Mesenchymal stem cell (in vitro differentiated cells and primary cell): ENCODE measurements around the gene CD2BP2.

Experiments
- DNase-seq: peaks from one replicate; pipeline ENCODE4 v3.0.0-alpha.2; 2013
- H2AFZ ChIP-seq: one replicate; pipeline ENCODE4 v1.6.1; 2013; ENCODE audit warnings: low read depth, mild to moderate bottlenecking, control low read depth, inconsistent platforms, low read length, moderate library complexity
- H2AK5ac ChIP-seq: 2 replicates; pipeline ENCODE4 v1.6.1; 2013; ENCODE audit warnings: low read length, moderate library complexity, mild to moderate bottlenecking, inconsistent platforms; ENCODE audit not compliant: severe bottlenecking
- H2BK120ac ChIP-seq: one replicate; pipeline ENCODE4 v1.6.1; 2013; ENCODE audit warnings: low read depth, mild to moderate bottlenecking, inconsistent platforms, low read length, moderate library complexity
- H2BK12ac ChIP-seq, 2 experiments: one replicate each; pipeline ENCODE4 v1.6.1; 2013; ENCODE audit warnings: inconsistent platforms in 2 of 2, low read length in 2 of 2, mild to moderate bottlenecking in 2 of 2, moderate library complexity in 2 of 2, control low read depth in 1 of 2
- H2BK15ac ChIP-seq: one replicate; pipeline ENCODE4 v1.6.1; 2013; ENCODE audit warnings: mild to moderate bottlenecking, low read depth, inconsistent platforms; ENCODE audit not compliant: poor library complexity, severe bottlenecking
- H2BK5ac ChIP-seq: 2 replicates; pipeline ENCODE4 v1.6.1; 2013; ENCODE audit warnings: low read depth, mild to moderate bottlenecking, low read length, control low read depth, inconsistent platforms; ENCODE audit not compliant: poor library complexity, severe bottlenecking
- H3K14ac ChIP-seq, 2 experiments: one replicate each; pipeline ENCODE4 v1.6.1; 2013; ENCODE audit warnings: inconsistent platforms in 2 of 2, low read length in 2 of 2, control low read depth in 1 of 2, mild to moderate bottlenecking in 1 of 2, moderate library complexity in 1 of 2
- H3K18ac ChIP-seq, 2 experiments: one replicate each; pipeline ENCODE4 v1.6.1; 2013; ENCODE audit warnings: inconsistent platforms in 2 of 2, low read length in 2 of 2, control low read depth in 1 of 2, low read depth in 1 of 2, mild to moderate bottlenecking in 1 of 2
- H3K23ac ChIP-seq, 2 experiments: one replicate each; pipeline ENCODE4 v1.6.1; 2013; ENCODE audit warnings: inconsistent platforms in 2 of 2, low read length in 2 of 2, mild to moderate bottlenecking in 2 of 2, moderate library complexity in 2 of 2, control low read depth in 1 of 2
- H3K27ac ChIP-seq: 2 replicates; pipeline ENCODE4 v1.5.1; 2013; ENCODE audit warnings: mild to moderate bottlenecking, moderate library complexity, low read length, control low read depth, inconsistent platforms; ENCODE audit not compliant: poor library complexity, severe bottlenecking
- H3K27me3 ChIP-seq, 2 experiments: 2 replicates each; pipeline versions ENCODE4 v1.6.1 to v1.7.0; 2013; ENCODE audit warnings: low read length in 2 of 2, mild to moderate bottlenecking in 2 of 2, moderate library complexity in 2 of 2, control low read depth in 1 of 2, inconsistent platforms in 1 of 2; ENCODE audit not compliant: control insufficient read depth in 1 of 2, insufficient read depth in 1 of 2
- H3K36me3 ChIP-seq, 2 experiments: 2 replicates each; pipeline versions ENCODE4 v1.6.1 to v1.7.0; 2013; ENCODE audit warnings: low read length in 2 of 2, control low read depth in 1 of 2, inconsistent platforms in 1 of 2, low read depth in 1 of 2, mild to moderate bottlenecking in 1 of 2; ENCODE audit not compliant: insufficient read depth in 2 of 2, control insufficient read depth in 1 of 2
- H3K4ac ChIP-seq, 2 experiments: one replicate each; pipeline ENCODE4 v1.6.1; 2013; ENCODE audit warnings: inconsistent platforms in 2 of 2, low read length in 2 of 2, mild to moderate bottlenecking in 2 of 2, moderate library complexity in 2 of 2, control low read depth in 1 of 2, low read depth in 1 of 2
- H3K4me1 ChIP-seq: 2 replicates; pipeline ENCODE4 v1.6.1; 2013; ENCODE audit warnings: low read depth, low read length, control low read depth; ENCODE audit not compliant: control insufficient read depth, insufficient read depth
- H3K4me2 ChIP-seq: 2 replicates; pipeline ENCODE4 v1.6.1; 2013; ENCODE audit warnings: low read length, mild to moderate bottlenecking, inconsistent platforms; ENCODE audit not compliant: poor library complexity, severe bottlenecking
- H3K4me3 ChIP-seq, 2 experiments: 2 replicates each; pipeline versions ENCODE4 v1.5.1 to v1.7.0; 2013; ENCODE audit warnings: low read length in 2 of 2, mild to moderate bottlenecking in 2 of 2, control low read depth in 1 of 2, low read depth in 1 of 2; ENCODE audit not compliant: insufficient read depth in 1 of 2
- H3K79me1 ChIP-seq: replicated peaks from 2 replicates; pipeline ENCODE4 v1.6.1; 2013; ENCODE audit warnings: mild to moderate bottlenecking, control low read depth, low read length, inconsistent platforms; ENCODE audit not compliant: poor library complexity, severe bottlenecking
- H3K9ac ChIP-seq: 2 replicates; pipeline ENCODE4 v1.7.0; 2013; ENCODE audit warnings: mild to moderate bottlenecking, low read length, moderate library complexity
- H3K9me3 ChIP-seq: 2 replicates; pipeline ENCODE4 v1.7.0; 2013; ENCODE audit warnings: mild to moderate bottlenecking, low read length; ENCODE audit not compliant: control insufficient read depth
- H4K8ac ChIP-seq: one replicate; pipeline ENCODE4 v1.6.1; 2013; ENCODE audit warnings: inconsistent platforms, mild to moderate bottlenecking, low read length, moderate library complexity
- H4K91ac ChIP-seq: one replicate; pipeline ENCODE4 v1.6.1; 2013; ENCODE audit warnings: mild to moderate bottlenecking, low read length, inconsistent platforms
- WGBS: methylation state at CpG from one replicate; pipeline ENCODE4 v1.1.7; 2013; ENCODE audit warnings: mixed read lengths; 5-methylcytosine and 5-hydroxymethylcytosine counted together

The CD2BP2 gene

DNA sequence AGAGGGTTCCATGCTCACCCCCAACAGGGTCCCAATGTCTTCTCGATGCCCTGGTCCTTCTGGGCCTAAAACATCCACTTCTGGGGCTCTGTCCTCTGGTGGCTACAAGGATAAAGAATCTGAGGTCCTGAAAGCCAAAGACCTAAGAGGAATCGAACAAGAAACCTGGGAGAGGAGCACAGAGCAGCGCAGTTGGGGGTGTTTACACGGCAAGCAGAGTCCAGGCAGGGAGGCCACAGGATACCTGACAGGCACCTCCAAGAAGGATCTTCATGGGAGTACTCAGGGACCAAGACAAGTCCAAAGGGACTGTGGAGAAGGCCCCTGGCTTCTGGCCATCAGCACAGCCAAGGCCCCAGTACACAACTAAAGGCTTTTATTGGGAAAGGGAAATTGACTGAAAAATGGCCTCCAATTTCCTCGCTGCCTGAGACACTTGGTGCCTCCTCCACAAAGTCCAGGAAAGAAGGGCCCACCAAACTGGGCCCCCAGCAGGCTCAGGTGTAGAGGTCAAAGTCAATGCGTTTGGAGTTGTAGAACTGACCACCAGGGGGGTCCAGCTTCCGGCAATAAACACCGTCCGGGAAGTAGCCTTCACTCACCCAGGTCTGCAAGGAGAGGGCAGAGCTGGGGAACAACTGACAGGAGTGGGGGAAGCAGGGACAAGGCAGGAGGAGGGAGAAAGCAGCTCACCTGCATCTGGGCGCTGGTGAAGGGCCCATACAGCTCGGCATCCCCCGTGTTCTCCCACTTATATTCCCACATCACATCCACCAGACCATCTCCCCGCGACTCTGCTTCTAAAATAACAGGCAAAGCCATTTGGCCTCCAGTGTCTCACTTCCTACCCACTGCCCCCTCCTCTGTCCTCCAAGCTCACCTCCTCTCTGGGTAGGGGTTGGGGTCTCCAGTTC lies 2.4 kb downstream of the CD2BP2 start:
- no peak overlapping the region for H3K4ac ChIP-seq

GRCh38 chr16:30351586-30352419 lies 3.3 kb downstream of the CD2BP2 start:
- Histone ChIP-seq H2BK5ac (no peak overlapping the region), H4K91ac (no peak overlapping the region), H3K4me1 (peaks cover 41% of the 10 kb centered on the region), H3K4me2 (no peak overlapping the region), H2BK12ac (no peak overlapping the region), H3K9ac (peak overlapping the region; percentile 52), H3K27me3 (no peaks in the 10 kb centered on the region), H2BK15ac (no peak overlapping the region), H3K4me3 (peak overlapping the region in 1 of 2 experiments; percentile 23), H3K36me3 (peaks cover 40 to 49% of the 10 kb centered on the region in 2 experiments), H2AK5ac (no peak overlapping the region), H2AFZ (no peak overlapping the region), H3K27ac (no peak overlapping the region), H3K23ac (no peak overlapping the region), H2BK120ac (no peak overlapping the region), H3K4ac (no peak overlapping the region), H3K9me3 (no peaks in the 10 kb centered on the region), H3K79me1 (peaks cover 28% of the 10 kb centered on the region), H4K8ac (no peak overlapping the region), H3K18ac (no peak overlapping the region), H3K14ac (no peak overlapping the region)
- WGBS: 96% methylated on average over 11 of the region's 11 CpGs
- DNase-seq: no peak

More for the DNA sequence above, 2.4 kb downstream of the CD2BP2 start:
- WGBS: 90% methylated on average over 14 of the region's 14 CpGs
- no peak overlapping the region for H3K27ac ChIP-seq
- no peak overlapping the region for H4K91ac ChIP-seq
- no peak overlapping the region for H4K8ac ChIP-seq
- H2BK120ac ChIP-seq: no peak overlapping the region
- peaks cover 42% of the 10 kb centered on the region for H3K4me1 ChIP-seq
- no peaks in the 10 kb centered on the region for H3K9me3 ChIP-seq
- no peak overlapping the region for H2AFZ ChIP-seq
- peaks cover 50 to 56% of the 10 kb centered on the region in 2 experiments for H3K36me3 ChIP-seq
- H3K23ac ChIP-seq: no peak overlapping the region
- H3K27me3 ChIP-seq: no peaks in the 10 kb centered on the region
- peaks cover 33% of the 10 kb centered on the region for H3K79me1 ChIP-seq
- no peak overlapping the region for H2BK15ac ChIP-seq
- no peak overlapping the region for H2BK12ac ChIP-seq
- no peak overlapping the region for H3K4me3 ChIP-seq
- H2BK5ac ChIP-seq: no peak overlapping the region
- no peak overlapping the region for H2AK5ac ChIP-seq
- no peak for DNase-seq
- peak overlapping the region; percentile 24 for H3K9ac ChIP-seq
- no peak overlapping the region for H3K4me2 ChIP-seq
- no peak overlapping the region for H3K18ac ChIP-seq
- no peak overlapping the region for H3K14ac ChIP-seq

GRCh38 chr16:30351001-30351441 lies 4.1 kb downstream of the CD2BP2 start:
- Histone ChIP-seq H2AFZ (no peak overlapping the region), H3K36me3 (peaks cover 38 to 41% of the 10 kb centered on the region in 2 experiments), H2BK120ac (no peak overlapping the region), H3K27me3 (no peaks in the 10 kb centered on the region), H2BK5ac (no peak overlapping the region), H4K8ac (no peak overlapping the region), H2AK5ac (no peak overlapping the region), H3K27ac (no peak overlapping the region), H3K4me3 (no peak overlapping the region), H3K14ac (no peak overlapping the region), H3K9ac (no peak overlapping the region), H3K18ac (no peak overlapping the region), H2BK12ac (no peak overlapping the region), H3K79me1 (peaks cover 24% of the 10 kb centered on the region), H3K9me3 (no peaks in the 10 kb centered on the region), H4K91ac (no peak overlapping the region), H3K4ac (no peak overlapping the region), H3K4me2 (no peak overlapping the region), H2BK15ac (no peak overlapping the region), H3K4me1 (peaks cover 34% of the 10 kb centered on the region), H3K23ac (no peak overlapping the region)
- WGBS: 98% methylated on average over 15 of the region's 15 CpGs
- no peak for DNase-seq
